IMR-90 (cell line): ENCODE measurements around the gene PFN2. TPM values are rescaled to one million over a fixed set of nuclear protein-coding genes. Genes with fewer than 3 reads are reported as not detected.

Source experiments
- ATAC-seq: fragments of 200-7000 bp; cut with Tn5 transposase; 2 replicates; pipeline ENCODE4 v1.9.1; 2020; ENCODE audit warnings: low read depth, mild to moderate bottlenecking, moderate library complexity
- BruUV-seq: library from RNA; stranded (reverse); fragments of 400-500 nt; replicated peaks from 2 replicates; lab custom pipeline; 2021; lab: Mats Ljungman, UMichigan
- CTCF ChIA-PET: fragments of 300-600 bp; formaldehyde crosslinking; extraction: SDS; loops from one replicate; lab custom pipeline; 2021; ENCODE audit warnings: antibody characterized with exemption; lab: Yijun Ruan, JAX
- POLR2A ChIA-PET: fragments of 300-600 bp; sonication (Branson Sonifier 250); formaldehyde crosslinking; loops from one replicate; lab custom pipeline; 2022; ENCODE audit warnings: antibody characterized with exemption; ENCODE audit not compliant: unreplicated experiment; lab: Charles Lee
- DNase-seq: peaks from one replicate; pipeline ENCODE4 v3.0.0; 2013
- H2AFZ ChIP-seq: replicated peaks from 2 replicates; pipeline ENCODE3; 2013; ENCODE audit warnings: low read length, mild to moderate bottlenecking; ENCODE audit not compliant: poor library complexity
- H2AK5ac ChIP-seq: 2 replicates; pipeline ENCODE4 v1.6.1; 2013; ENCODE audit warnings: low read depth, low read length, inconsistent platforms
- H2AK9ac ChIP-seq: replicated peaks from 2 replicates; pipeline ENCODE3; 2013; ENCODE audit warnings: mild to moderate bottlenecking, low read depth, low read length, moderate library complexity; ENCODE audit not compliant: poor library complexity
- H2BK120ac ChIP-seq: 2 replicates; pipeline ENCODE4 v1.6.1; 2013; ENCODE audit warnings: low read depth, low read length, inconsistent platforms
- H2BK15ac ChIP-seq: 3 replicates; pipeline ENCODE4 v1.6.1; 2013; ENCODE audit warnings: low read depth, low read length, inconsistent platforms
- H2BK20ac ChIP-seq: 2 replicates; pipeline ENCODE4 v1.6.1; 2013; ENCODE audit warnings: low read depth, mild to moderate bottlenecking, inconsistent platforms, low read length, moderate library complexity
- H2BK5ac ChIP-seq: 2 replicates; pipeline ENCODE4 v1.6.1; 2013; ENCODE audit warnings: mild to moderate bottlenecking, low read depth, low read length, inconsistent platforms; ENCODE audit not compliant: poor library complexity, severe bottlenecking
- H3K14ac ChIP-seq: replicated peaks from 2 replicates; pipeline ENCODE4 v1.6.1; 2013; ENCODE audit warnings: low read depth, low read length, inconsistent platforms
- H3K18ac ChIP-seq: 2 replicates; pipeline ENCODE4 v1.6.1; 2013; ENCODE audit warnings: low read depth, low read length, control low read depth
- H3K23ac ChIP-seq: 2 replicates; pipeline ENCODE4 v1.6.1; 2013; ENCODE audit warnings: low read depth, low read length, inconsistent platforms
- H3K27ac ChIP-seq: 2 replicates; pipeline ENCODE4 v1.5.1; 2013; ENCODE audit warnings: mild to moderate bottlenecking, control low read depth, low read length; ENCODE audit not compliant: insufficient read depth
- H3K27me3 ChIP-seq: 2 replicates; pipeline ENCODE4 v1.6.1; 2013; ENCODE audit warnings: low read length; ENCODE audit not compliant: control insufficient read depth, insufficient read depth
- H3K36me3 ChIP-seq: 2 replicates; pipeline ENCODE4 v1.6.1; 2013; ENCODE audit warnings: low read length, mixed read lengths; ENCODE audit not compliant: control insufficient read depth, insufficient read depth
- H3K4ac ChIP-seq: 2 replicates; pipeline ENCODE4 v1.6.1; 2013; ENCODE audit warnings: low read depth, low read length, inconsistent platforms
- H3K4me1 ChIP-seq: 2 replicates; pipeline ENCODE4 v1.6.1; 2013; ENCODE audit warnings: low read length, mixed read lengths; ENCODE audit not compliant: control insufficient read depth, insufficient read depth
- H3K4me2 ChIP-seq: 2 replicates; pipeline ENCODE4 v1.6.1; 2013; ENCODE audit warnings: low read depth, mild to moderate bottlenecking, control low read depth, low read length, moderate library complexity
- H3K4me3 ChIP-seq: 2 replicates; pipeline ENCODE4 v1.5.1; 2013; ENCODE audit warnings: low read depth, mild to moderate bottlenecking, control low read depth, low read length, moderate library complexity; ENCODE audit not compliant: insufficient read depth
- H3K56ac ChIP-seq: 2 replicates; pipeline ENCODE4 v1.6.1; 2013; ENCODE audit warnings: low read length, inconsistent platforms; ENCODE audit not compliant: insufficient read depth; ENCODE audit errors: extremely low read depth
- H3K79me1 ChIP-seq, 2 experiments: 2 replicates each; pipeline ENCODE4 v1.6.1; 2013; ENCODE audit warnings: low read length in 2 of 2, inconsistent platforms in 1 of 2, low read depth in 1 of 2
- H3K9ac ChIP-seq: 2 replicates; pipeline ENCODE4 v1.6.1; 2013; ENCODE audit warnings: low read depth, low read length, control low read depth
- H3K9me1 ChIP-seq: 2 replicates; pipeline ENCODE4 v1.6.1; 2013; ENCODE audit warnings: low read length, inconsistent platforms; ENCODE audit not compliant: insufficient read depth
- H3K9me3 ChIP-seq: 2 replicates; pipeline ENCODE4 v1.6.1; 2013; ENCODE audit warnings: low read length; ENCODE audit not compliant: control insufficient read depth, insufficient read depth
- H4K20me1 ChIP-seq: 2 replicates; pipeline ENCODE4 v1.6.1; 2013; ENCODE audit warnings: low read length, inconsistent platforms; ENCODE audit not compliant: insufficient read depth
- H4K5ac ChIP-seq: 2 replicates; pipeline ENCODE4 v1.6.1; 2013; ENCODE audit warnings: mild to moderate bottlenecking, low read depth, low read length, control low read depth
- H4K8ac ChIP-seq, 2 experiments: 2 replicates each; pipeline ENCODE4 v1.6.1; 2013; ENCODE audit warnings: low read depth in 2 of 2, low read length in 2 of 2, control low read depth in 1 of 2, inconsistent platforms in 1 of 2
- H4K91ac ChIP-seq: 2 replicates; pipeline ENCODE4 v1.6.1; 2013; ENCODE audit warnings: low read depth, low read length, inconsistent platforms; ENCODE audit not compliant: insufficient read depth
- CEBPB ChIP-seq: IDR thresholded peaks from 2 replicates; pipeline ENCODE4 v1.6.1; 2012; ENCODE audit warnings: low read depth, low read length, improper control_type of control experiment
- CHD1 ChIP-seq: IDR thresholded peaks from 2 replicates; pipeline ENCODE4 v1.6.1; 2012; ENCODE audit warnings: low read depth, low read length, improper control_type of control experiment
- MAFK ChIP-seq: IDR thresholded peaks from 2 replicates; pipeline ENCODE4 v1.6.1; 2012; ENCODE audit warnings: low read depth, low read length, improper control_type of control experiment
- MAZ ChIP-seq: IDR thresholded peaks from 2 replicates; pipeline ENCODE4 v1.6.1; 2012; ENCODE audit warnings: low read depth, mild to moderate bottlenecking, low read length, improper control_type of control experiment, moderate library complexity, borderline replicate concordance
- NFE2L2 ChIP-seq: fragments of 150-350 bp; IDR thresholded peaks from 2 replicates; pipeline ENCODE4 v1.6.1; 2016; ENCODE audit warnings: low read depth, mild to moderate bottlenecking, low read length
- POLR2A ChIP-seq: IDR thresholded peaks from 2 replicates; pipeline ENCODE4 v1.6.1; 2012; ENCODE audit warnings: mild to moderate bottlenecking, low read depth, low read length
- RCOR1 ChIP-seq: IDR thresholded peaks from 2 replicates; pipeline ENCODE4 v1.6.1; 2012; ENCODE audit warnings: mild to moderate bottlenecking, low read length, improper control_type of control experiment; ENCODE audit not compliant: insufficient replicate concordance
- RFX5 ChIP-seq: IDR thresholded peaks from 2 replicates; pipeline ENCODE4 v1.8.0; 2012; ENCODE audit warnings: low read depth, mild to moderate bottlenecking, low read length, moderate library complexity
- SMC3 ChIP-seq: fragments of 150-350 bp; IDR thresholded peaks from 2 replicates; pipeline ENCODE4 v1.6.1; 2016; ENCODE audit warnings: low read depth, mild to moderate bottlenecking, antibody characterized with exemption, low read length, moderate library complexity
- USF2 ChIP-seq: fragments of 150-350 bp; IDR thresholded peaks from 2 replicates; pipeline ENCODE4 v1.6.1; 2017; ENCODE audit warnings: mild to moderate bottlenecking, antibody characterized with exemption, low read length, low read depth
- WGBS, 2 experiments: methylation state at CpG; one replicate each; pipeline versions ENCODE4 v1.1.5 to v1.1.7; 2013; ENCODE audit warnings: missing lambda C conversion rate in 2 of 2; ENCODE audit not compliant: insufficient read length in 1 of 2; ENCODE audit errors: extremely low coverage in 2 of 2; 5-methylcytosine and 5-hydroxymethylcytosine counted together
- dilution Hi-C: fragments of 300-500 bp; cut with HindIII; formaldehyde crosslinking; loops from one replicate; pipeline ENCODE4 v1.14.3; 2018; ENCODE audit warnings: low sequenced_read_pairs; ENCODE audit not compliant: unreplicated experiment
- in situ Hi-C: fragments of 300-500 bp; cut with MboI; formaldehyde crosslinking; loops from 3 replicates; pipeline ENCODE4 v1.14.3; 2019; ENCODE audit warnings: low sequenced_read_pairs, inconsistent platforms, mixed read lengths
- intact Hi-C: fragments of 100-400 bp; cut with micrococcal nuclease; formaldehyde crosslinking; loops from 2 replicates; pipeline ENCODE4 v1.10.0; 2022
- polyA plus RNA-seq, 3 experiments: library from polyadenylated mRNA; depleted of rRNA; stranded (reverse); fragments of >200 nt; gene quantifications; 2 replicates each; pipeline ENCODE4 v1.2.3, GENCODE V29; 2012; ENCODE audit warnings: low replicate concordance in 1 of 3
- total RNA-seq: library from RNA; depleted of rRNA; stranded (reverse); fragments of >200 nt; gene quantifications from 2 replicates; pipeline ENCODE4 v1.2.3, GENCODE V29; 2012
- TF ChIP-seq, protein P1 (sequence below): conservative IDR thresholded peaks from 2 replicates; pipeline ENCODE4 v1.5.1; 2012; ENCODE audit warnings: mild to moderate bottlenecking, low read depth, low read length, improper control_type of control experiment

Gene PFN2
- total and polyA plus RNA-seq, 2 of the 4 experiments (the other 2 are of a cell fraction), result 256 to 444 TPM

DNA sequence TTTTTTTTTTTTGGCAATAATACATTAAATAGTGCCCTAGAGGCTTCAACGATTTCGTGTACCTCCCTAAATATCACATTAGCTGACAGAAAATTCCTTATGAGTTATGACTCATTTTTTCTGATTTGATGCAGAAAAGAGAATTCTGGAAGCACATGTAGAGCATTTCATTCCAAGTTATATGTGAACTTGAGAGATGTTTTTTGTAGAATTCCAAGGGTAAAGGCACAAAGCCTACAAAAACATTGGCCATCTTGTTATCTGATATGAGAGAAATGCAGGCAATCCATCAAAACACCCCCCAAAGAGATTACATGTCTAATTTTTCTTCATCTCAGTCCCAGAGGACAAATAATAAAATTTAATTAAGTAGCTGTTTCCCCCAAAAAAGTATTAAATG is 6.7 kb upstream of the PFN2 start:
- Histone ChIP-seq H4K5ac (no peak overlapping the region), H3K27me3 (no peaks in the 10 kb centered on the region), H3K56ac (no peak overlapping the region), H2BK20ac (no peak overlapping the region), H4K20me1 (no peaks in the 10 kb centered on the region), H3K36me3 (no peaks in the 10 kb centered on the region), H4K91ac (no peak overlapping the region), H3K79me1 (no peaks in the 10 kb centered on the region; a peak in 1 of 4 replicates), H3K9me1 (no peaks in the 10 kb centered on the region), H2BK120ac (no peak overlapping the region), H3K14ac (no peak overlapping the region), H2AK5ac (no peak overlapping the region), H2BK15ac (no peak overlapping the region), H3K23ac (no peak overlapping the region), H3K4me3 (no peak overlapping the region), H2AFZ (no peak overlapping the region), H2BK5ac (no peak overlapping the region), H3K9me3 (no peaks in the 10 kb centered on the region), H2AK9ac (no peak overlapping the region), H3K4me1 (no peaks in the 10 kb centered on the region), H4K8ac (no peak overlapping the region), H3K9ac (no peak overlapping the region), H3K4me2 (no peak overlapping the region), H3K27ac (no peak overlapping the region), H3K4ac (no peak overlapping the region), H3K18ac (no peak overlapping the region)
- dilution Hi-C loops (no loop called here), intact Hi-C loops (no loop called here), in situ Hi-C loops (no loop called here)
- CTCF ChIA-PET, result interaction anchor here (0.7 kb wide), 1 partner anchor 570 kb away, joined by 3 read pairs; no protein-coding TSS in a partner anchor
- no CpG with 5 or more reads among the region's 2 CpGs for WGBS, 2 experiments
- POLR2A ChIA-PET, result no interaction called here
- TF ChIP-seq CEBPB (no peak), CHD1 (no peak), SMC3 (no peak), NFE2L2 (no peak), MAFK (no peak), POLR2A (no peak), MAZ (no peak), RFX5 (no peak), RCOR1 (no peak), USF2 (no peak)
- TF ChIP-seq, protein P1, sequence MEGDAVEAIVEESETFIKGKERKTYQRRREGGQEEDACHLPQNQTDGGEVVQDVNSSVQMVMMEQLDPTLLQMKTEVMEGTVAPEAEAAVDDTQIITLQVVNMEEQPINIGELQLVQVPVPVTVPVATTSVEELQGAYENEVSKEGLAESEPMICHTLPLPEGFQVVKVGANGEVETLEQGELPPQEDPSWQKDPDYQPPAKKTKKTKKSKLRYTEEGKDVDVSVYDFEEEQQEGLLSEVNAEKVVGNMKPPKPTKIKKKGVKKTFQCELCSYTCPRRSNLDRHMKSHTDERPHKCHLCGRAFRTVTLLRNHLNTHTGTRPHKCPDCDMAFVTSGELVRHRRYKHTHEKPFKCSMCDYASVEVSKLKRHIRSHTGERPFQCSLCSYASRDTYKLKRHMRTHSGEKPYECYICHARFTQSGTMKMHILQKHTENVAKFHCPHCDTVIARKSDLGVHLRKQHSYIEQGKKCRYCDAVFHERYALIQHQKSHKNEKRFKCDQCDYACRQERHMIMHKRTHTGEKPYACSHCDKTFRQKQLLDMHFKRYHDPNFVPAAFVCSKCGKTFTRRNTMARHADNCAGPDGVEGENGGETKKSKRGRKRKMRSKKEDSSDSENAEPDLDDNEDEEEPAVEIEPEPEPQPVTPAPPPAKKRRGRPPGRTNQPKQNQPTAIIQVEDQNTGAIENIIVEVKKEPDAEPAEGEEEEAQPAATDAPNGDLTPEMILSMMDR, result no peak
- ATAC-seq, result no peak
- DNase-seq, result no peak
- no TSS peak for BruUV-seq
